H7 (cell line): Measurements from ENCODE around the gene GPR3. TPM values are rescaled to one million over a fixed set of nuclear protein-coding genes. Genes with fewer than 3 reads are reported as not detected.
"Not testable (repeated sequence)": the region's sequence is repeated elsewhere in the genome, so short reads cannot be mapped to it uniquely, and the experiment has no call there.

Experiments
- DNase-seq: peaks from one replicate; pipeline ENCODE4 v3.0.0; 2012
- H3K27me3 ChIP-seq: 2 replicates; pipeline ENCODE4 v1.6.0; 2011; ENCODE audit warnings: mild to moderate bottlenecking, low read length; ENCODE audit not compliant: control insufficient read depth, insufficient read depth
- H3K36me3 ChIP-seq: replicated peaks from 2 replicates; pipeline ENCODE4 v1.5.1; 2011; ENCODE audit warnings: low read length; ENCODE audit not compliant: control insufficient read depth, insufficient read depth
- H3K4me3 ChIP-seq: 2 replicates; pipeline ENCODE4 v1.5.1; 2011; ENCODE audit warnings: low read depth, mild to moderate bottlenecking, control low read depth, low read length, moderate library complexity; ENCODE audit not compliant: insufficient read depth
- total RNA-seq: library from RNA; depleted of rRNA; stranded (reverse); fragments of >200 nt; shearing (Covaris generic); gene quantifications from 2 replicates; pipeline ENCODE4 v1.2.3, GENCODE V29; 2014; rRNA removed

GPR3 gene
- total RNA-seq, 1 experiment from 2014 or later: 8.5 TPM

DNA sequence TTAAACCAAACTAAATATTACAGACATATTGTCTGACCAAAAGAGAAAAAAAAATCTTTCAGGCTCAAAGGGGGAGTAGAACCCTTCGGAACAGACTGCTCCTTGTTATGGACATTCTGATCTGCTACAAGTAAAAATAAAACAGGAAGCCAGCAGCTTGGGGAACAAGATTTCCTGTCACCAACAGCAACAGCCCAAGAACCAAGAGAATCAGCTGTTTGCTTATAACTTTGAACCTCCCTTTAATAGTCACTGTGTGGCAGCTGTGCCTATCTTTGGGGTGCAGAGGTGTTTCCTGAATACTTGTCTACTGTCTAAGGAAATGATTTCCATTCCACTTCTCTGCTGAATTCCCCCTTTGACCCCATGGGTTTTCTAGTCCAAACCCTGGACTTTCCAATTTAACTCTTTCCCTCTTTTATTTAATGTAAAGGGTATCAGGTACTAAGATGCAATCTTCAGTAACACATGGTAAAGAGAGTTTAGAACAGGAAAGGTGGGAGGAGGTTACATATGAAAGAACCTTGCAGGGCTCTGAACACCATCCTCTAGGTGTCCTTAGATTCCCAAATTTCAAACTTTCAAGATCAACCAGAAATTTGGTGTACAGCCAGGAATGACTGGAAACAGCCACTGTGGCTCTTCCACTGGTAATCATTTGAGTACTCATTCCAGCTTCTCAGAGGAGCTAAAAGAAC lies 38.6 kb downstream of the GPR3 start:
- Histone ChIP-seq H3K27me3 (no peaks in the 10 kb centered on the region), H3K4me3 (no peak overlapping the region), H3K36me3 (peaks cover 4% of the 10 kb centered on the region)
- DNase-seq: no peak

DNA sequence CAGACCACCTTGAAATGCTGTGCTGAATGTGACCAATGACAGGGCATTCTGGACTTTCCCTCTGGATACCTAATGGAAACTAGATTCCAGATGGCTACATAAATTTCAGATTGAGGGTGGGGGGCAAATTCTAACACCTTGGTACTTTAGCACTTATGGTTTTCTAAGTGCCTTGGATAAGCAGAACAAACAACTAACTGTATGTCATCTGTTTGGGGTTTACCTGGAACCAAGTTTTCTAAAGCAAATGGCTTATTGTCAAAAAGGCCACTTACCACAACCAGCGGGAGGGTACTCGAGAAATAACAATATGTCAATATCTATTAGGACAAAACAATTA lies 39.1 kb downstream of the GPR3 start:
- Histone ChIP-seq H3K4me3 (no peak overlapping the region), H3K27me3 (no peaks in the 10 kb centered on the region), H3K36me3 (peaks cover 4% of the 10 kb centered on the region)
- no peak for DNase-seq

DNA sequence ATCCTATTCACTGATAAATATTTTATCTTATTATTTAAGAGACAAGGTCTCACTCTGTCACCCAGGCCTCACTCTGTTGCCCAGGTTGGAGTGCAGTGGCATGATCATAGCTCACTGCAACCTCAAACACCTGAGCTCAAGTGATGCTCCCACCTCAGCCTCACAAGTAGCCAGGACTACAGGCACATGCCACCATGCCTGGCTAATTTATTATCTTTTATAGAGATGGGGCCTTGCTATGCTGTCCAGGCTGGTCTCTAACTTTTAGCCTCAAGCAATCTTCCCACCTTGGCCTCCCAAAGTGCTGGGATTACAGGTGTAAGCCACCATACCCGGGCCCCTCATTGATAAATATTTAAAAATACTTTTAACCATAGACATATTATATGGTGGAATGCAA lies 40.3 kb downstream of the GPR3 start:
- not testable (repeated sequence) for DNase-seq

DNA sequence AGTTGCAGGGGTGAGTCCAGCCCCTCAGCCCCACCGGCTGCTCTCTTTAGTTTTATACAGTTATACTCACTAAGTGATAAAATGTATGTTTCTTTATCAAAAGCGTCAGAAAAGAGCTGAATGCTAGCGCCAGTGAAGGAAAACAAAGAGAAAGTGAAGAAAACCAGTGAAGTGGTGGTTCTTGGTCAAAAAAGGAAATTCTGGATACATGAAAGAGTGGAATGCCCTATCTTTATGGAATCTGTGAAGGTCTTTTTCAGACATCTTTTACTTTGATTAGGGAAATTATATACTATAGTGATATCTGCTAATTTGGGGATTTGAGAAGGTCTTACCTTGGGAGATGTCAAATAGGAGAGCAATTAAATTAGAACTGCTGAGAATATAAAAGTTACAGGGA lies 41.3 kb downstream of the GPR3 start:
- DNase-seq: no peak
- H3K36me3 ChIP-seq: no peaks in the 10 kb centered on the region
- no peak overlapping the region for H3K4me3 ChIP-seq
- no peaks in the 10 kb centered on the region for H3K27me3 ChIP-seq

More for the DNA sequence above, 40.3 kb downstream of the GPR3 start:
- H3K27me3 ChIP-seq, H3K36me3 ChIP-seq, H3K4me3 ChIP-seq: not testable (repeated sequence)

DNA sequence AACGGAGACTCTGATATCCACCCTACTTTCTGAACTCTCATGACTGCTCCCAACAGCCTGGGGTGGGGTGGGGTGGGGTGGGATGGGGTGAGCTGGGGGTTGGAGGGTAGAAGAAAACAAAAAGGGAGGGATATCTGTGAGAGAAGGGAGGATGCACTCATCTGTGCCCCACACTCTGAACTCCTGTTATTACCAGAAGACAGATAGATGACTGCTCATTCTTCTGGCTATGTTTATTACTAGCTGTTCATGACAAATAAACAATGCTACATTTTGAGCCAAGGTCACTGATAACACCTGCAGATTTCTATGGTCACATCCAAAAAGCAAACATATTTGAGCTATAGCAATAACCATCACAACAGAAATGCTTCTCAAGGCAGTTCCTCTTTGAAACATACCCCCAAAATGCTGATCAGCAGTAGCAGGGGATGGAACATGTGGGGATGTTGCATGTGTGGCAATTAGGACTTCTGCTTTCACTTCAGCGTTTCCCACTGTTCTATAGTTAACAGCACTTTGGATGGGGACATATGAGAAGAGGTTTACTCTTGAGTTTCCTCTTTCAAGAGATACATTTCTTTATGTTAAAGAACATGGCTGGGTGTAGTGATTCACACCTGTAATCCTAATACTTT lies 43.3 kb downstream of the GPR3 start:
- no peaks in the 10 kb centered on the region for H3K27me3 ChIP-seq
- H3K4me3 ChIP-seq: no peak overlapping the region
- H3K36me3 ChIP-seq: no peaks in the 10 kb centered on the region
- DNase-seq: no peak

DNA sequence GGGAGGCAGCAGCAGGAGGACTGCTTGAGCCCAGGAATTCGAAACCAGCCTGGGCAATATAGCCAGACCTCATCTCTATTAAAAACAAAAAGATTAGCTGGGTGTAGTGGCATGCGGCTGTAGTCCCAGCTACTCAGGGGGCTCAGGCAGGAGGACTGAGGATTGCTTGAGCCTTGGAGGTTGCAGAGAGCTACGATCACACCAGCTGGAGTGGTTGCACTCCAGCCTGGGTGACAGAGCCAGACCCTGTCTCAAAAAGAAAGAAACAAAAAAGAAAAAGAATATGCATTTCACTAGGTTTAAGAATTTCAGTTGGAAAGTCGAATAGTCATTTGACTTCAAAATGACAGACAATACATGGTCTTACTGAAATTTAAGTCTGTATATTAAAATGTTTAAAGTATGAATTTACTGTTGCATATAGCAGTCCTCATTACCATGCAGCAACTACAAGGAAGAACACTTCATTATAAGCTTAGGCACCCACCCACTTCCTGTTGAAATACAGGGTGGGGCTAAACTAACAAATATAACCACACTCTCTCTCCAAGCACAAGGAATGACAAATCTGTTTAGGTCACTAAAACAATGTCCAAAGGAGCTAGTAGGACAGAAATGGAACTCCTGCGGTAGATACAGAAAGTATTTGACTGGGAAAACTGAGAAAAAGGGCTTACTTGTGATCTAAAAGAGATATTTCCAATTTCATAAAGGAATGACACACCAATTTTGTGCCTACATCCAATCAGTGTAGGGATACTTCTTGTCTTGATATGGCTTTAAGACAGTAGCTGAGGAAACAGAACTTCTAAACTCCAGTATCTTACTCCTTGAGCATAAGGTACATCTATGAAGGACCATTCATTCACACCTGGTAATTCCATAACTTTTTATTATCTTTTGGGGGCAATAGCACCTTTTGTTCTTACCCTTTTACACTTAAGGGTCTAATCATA lies 44.1 kb downstream of the GPR3 start:
- no peak overlapping the region for H3K4me3 ChIP-seq
- no peaks in the 10 kb centered on the region for H3K36me3 ChIP-seq
- no peaks in the 10 kb centered on the region for H3K27me3 ChIP-seq
- no peak for DNase-seq

DNA sequence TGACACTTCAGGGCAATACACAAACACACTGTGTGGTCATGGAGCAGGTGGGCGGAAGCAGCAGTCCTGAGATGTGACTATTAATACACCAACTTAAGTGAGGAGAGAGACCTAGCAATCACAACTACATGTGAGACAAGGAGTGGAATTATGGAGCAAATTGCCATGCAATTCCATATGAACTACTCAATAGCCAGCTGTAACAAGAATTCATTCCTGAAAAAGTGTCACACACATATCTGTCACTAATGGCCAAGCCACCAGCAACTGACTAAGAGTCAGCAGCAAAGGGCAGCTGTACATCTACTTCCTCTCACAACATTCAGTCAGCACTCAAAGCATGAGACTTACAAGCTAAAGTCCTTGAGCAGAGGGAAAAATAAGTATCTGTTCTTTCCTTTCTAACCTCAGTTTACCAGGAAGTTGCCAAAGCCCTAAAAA lies 46.2 kb downstream of the GPR3 start:
- H3K36me3 ChIP-seq: no peaks in the 10 kb centered on the region
- H3K27me3 ChIP-seq: no peaks in the 10 kb centered on the region
- no peak for DNase-seq
- H3K4me3 ChIP-seq: no peak overlapping the region

DNA sequence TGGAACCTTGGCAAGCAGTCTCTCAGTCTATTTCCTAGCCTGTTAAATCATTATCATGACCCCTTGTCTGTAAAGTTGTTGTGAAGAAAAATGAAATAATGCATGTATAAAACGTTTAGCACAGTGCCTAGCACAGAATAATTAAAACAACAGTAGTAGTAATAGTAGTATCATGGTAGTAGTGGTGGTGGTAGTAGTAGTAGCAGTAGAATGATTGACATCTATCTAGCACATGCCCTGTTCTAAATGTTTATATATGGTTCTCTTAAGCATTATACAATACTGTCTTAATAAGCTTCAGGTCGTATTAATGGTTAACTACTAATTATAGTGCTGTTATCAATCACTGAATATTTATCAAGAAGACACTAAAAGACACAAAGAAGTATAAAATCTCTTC lies 46.7 kb downstream of the GPR3 start:
- H3K27me3 ChIP-seq: no peaks in the 10 kb centered on the region
- no peak overlapping the region for H3K4me3 ChIP-seq
- no peak for DNase-seq
- H3K36me3 ChIP-seq: no peaks in the 10 kb centered on the region; the same call in 1 of the 2 replicates

DNA sequence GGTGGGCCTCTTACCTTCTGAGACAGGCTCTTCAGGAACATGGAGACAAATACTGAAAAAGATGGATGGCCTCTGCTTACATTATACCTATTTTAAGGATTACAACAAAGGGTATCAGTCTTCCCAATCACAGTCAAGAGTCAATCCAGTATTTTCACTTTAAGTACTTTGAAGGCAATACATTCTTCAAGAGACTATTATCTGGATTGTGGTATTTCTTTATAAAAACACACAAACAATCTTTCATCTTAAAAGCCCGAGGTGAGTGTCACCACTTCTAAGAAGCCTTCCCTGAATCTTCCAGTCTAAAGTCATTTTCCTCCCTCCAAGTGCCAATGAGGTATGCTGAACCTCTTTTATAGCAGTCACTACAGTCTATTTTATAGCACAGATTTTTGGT lies 52.2 kb downstream of the GPR3 start:
- DNase-seq: no peak
- H3K27me3 ChIP-seq: no peaks in the 10 kb centered on the region

More for the DNA sequence above, 52.2 kb downstream of the GPR3 start:
- H3K4me3 ChIP-seq: no peak overlapping the region
- no peaks in the 10 kb centered on the region; the same call in 1 of the 2 replicates for H3K36me3 ChIP-seq

Other genes with a start within 250 kb of the GPR3 start
- 12.6 and 13.1 TPM in 2 replicates for gene SLC9A1, start 237.5 kb upstream of the GPR3 start, total RNA-seq
- gene WDTC1, start 158.0 kb upstream of the GPR3 start, total RNA-seq: 23.9 and 26.1 TPM in 2 replicates
- 41.0 and 53.4 TPM in 2 replicates for gene TMEM222, start 70.5 kb upstream of the GPR3 start, total RNA-seq
- gene SYTL1, start 50.6 kb upstream of the GPR3 start, total RNA-seq: 5.6 and 6.4 TPM in 2 replicates
- 10.7 and 14.6 TPM in 2 replicates for gene MAP3K6, start 25.7 kb upstream of the GPR3 start, total RNA-seq
- 0.14 TPM in 1 of 2 replicates, not detected in the other for gene FCN3, start 17.8 kb upstream of the GPR3 start, total RNA-seq
- 1.7 and 3.8 TPM in 2 replicates for gene CD164L2, start 9.3 kb upstream of the GPR3 start, total RNA-seq
- 34.3 and 44.3 TPM in 2 replicates for gene WASF2, start 97.5 kb downstream of the GPR3 start, total RNA-seq
- 8.8 and 11.2 TPM in 2 replicates for gene AHDC1, start 211.5 kb downstream of the GPR3 start, total RNA-seq
- gene FGR, start 242.6 kb downstream of the GPR3 start, total RNA-seq: 0.07 and 0.30 TPM in 2 replicates